ENCODE results near the gene IQUB. TPM values are rescaled to one million over a fixed set of nuclear protein-coding genes. Genes with fewer than 3 reads are reported as not detected.

Gene IQUB
- polyA plus RNA-seq, 1 donor (not counting 4 experiments of a cell fraction or from before 2014, with no cell fraction given), result 0.04 TPM

DNA sequence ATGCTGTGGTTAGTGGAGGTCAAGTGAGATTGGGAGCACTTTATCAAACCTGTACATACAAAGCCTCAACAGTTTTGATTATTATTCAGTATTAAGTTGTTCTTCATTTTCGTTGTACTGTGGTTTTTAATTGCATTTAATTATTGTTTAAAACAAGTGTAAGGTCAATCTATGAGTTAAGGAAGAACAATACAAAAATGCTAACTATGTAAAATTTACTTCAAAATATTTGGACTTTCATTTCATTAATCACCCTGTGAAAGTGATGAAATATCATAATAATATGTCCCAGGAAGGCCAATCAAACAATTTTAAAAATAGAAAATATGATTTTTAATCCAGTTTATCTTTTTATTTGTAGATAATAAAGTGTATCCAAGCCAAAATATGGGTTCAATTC is 36.8 kb upstream of the IQUB start:
- H2AFZ ChIP-seq (ENCODE audit: control insufficient read depth, low read length), result no peak overlapping the region
- H3K4me2 ChIP-seq (ENCODE audit: control insufficient read depth, extremely low read depth, insufficient read depth, low read depth, low read length), result no peak overlapping the region
- H3K36me3 ChIP-seq (ENCODE audit: control insufficient read depth in 2 of 2, extremely low read depth in 1 of 2, insufficient read depth in 2 of 2, low read length in 2 of 2), result no peaks in the 10 kb centered on the region
- FAIRE-seq (no peak), DNase-seq (ENCODE audit: low read depth, low spot score) (no peak)
- H3K27me3 ChIP-seq (ENCODE audit: control insufficient read depth, extremely low read depth, insufficient read depth, low read length), result no peaks in the 10 kb centered on the region
- no peaks in the 10 kb centered on the region for H4K20me1 ChIP-seq (ENCODE audit: control insufficient read depth, extremely low read depth, insufficient read depth, low read length)
- TF ChIP-seq, protein P1, sequence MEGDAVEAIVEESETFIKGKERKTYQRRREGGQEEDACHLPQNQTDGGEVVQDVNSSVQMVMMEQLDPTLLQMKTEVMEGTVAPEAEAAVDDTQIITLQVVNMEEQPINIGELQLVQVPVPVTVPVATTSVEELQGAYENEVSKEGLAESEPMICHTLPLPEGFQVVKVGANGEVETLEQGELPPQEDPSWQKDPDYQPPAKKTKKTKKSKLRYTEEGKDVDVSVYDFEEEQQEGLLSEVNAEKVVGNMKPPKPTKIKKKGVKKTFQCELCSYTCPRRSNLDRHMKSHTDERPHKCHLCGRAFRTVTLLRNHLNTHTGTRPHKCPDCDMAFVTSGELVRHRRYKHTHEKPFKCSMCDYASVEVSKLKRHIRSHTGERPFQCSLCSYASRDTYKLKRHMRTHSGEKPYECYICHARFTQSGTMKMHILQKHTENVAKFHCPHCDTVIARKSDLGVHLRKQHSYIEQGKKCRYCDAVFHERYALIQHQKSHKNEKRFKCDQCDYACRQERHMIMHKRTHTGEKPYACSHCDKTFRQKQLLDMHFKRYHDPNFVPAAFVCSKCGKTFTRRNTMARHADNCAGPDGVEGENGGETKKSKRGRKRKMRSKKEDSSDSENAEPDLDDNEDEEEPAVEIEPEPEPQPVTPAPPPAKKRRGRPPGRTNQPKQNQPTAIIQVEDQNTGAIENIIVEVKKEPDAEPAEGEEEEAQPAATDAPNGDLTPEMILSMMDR (optimal IDR thresholded peaks at IDR 0.05 in 1 of 3, IDR thresholded peaks at IDR 0.05 in 1 of 3, conservative IDR thresholded peaks at IDR 0.05 in 1 of 3; ENCODE audit: extremely low read depth in 1 of 3, insufficient read depth in 2 of 3, low read length in 3 of 3), result no peak
- TF ChIP-seq EZH2 (IDR thresholded peaks at IDR 0.05; ENCODE audit: low read length), result no peak
- H3K4me3 ChIP-seq (ENCODE audit: control insufficient read depth in 2 of 3, extremely low read depth in 1 of 3, insufficient read depth in 2 of 3, low read depth in 1 of 3, low read length in 3 of 3), result no peak overlapping the region
- H3K9ac ChIP-seq (ENCODE audit: control insufficient read depth, extremely low read depth, insufficient read depth, low read length), result no peak overlapping the region
- no peaks in the 10 kb centered on the region for H3K9me1 ChIP-seq (ENCODE audit: control insufficient read depth, extremely low read depth, insufficient read depth, low read length)
- H3K27ac ChIP-seq (ENCODE audit: control insufficient read depth, insufficient read depth, low read length), result no peak overlapping the region
- peaks cover 7% of the 10 kb centered on the region for H3K4me1 ChIP-seq (ENCODE audit: control insufficient read depth, extremely low read depth, insufficient read depth, low read length)
- dilution Hi-C loops (cut with MboI; ENCODE audit: extremely low pct_ligation_motif_present, low sequenced_read_pairs), result no loop called here
- H3K79me2 ChIP-seq (ENCODE audit: control insufficient read depth, insufficient read depth, low read length), result no peaks in the 10 kb centered on the region
- no peaks in the 10 kb centered on the region for H3K9me3 ChIP-seq (ENCODE audit: control insufficient read depth, low read depth, low read length)

DNA sequence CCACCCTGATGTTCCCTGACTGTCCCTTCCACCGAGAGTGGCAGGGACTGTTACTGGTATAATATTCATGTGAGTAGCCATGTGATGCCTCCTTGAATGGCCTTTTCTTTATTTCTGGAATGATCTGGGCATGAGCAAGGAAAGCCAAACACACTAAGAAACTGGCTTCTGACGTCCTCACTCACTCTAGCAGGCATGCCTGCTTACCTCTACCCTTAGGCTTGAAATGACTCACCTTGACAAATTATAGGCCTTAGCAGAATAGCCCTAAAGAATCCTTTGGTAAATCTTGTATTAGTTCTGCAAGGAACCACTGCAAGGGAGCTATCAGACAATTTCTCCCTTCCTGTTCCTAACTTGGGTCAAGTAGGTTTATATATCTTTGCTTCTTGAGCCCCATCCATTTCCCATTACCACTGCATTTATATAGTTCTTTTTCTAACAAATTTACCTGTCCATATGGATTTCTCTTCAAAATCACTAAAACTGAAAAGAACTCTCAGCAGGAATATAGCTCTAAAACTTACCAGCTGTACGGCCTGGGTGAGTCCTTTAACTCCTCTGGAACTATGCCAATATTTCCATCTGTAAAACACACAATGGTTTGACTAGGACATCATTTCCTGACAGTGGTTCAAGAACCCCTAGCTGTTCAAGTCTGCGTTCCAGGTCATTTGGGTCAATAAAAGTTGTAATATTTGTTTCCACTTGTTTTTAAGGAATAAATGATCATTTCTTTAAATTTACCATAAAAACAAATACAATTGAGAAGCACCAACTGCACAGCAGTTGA is 36.2 kb upstream of the IQUB start:
- Histone ChIP-seq H3K4me1 (ENCODE audit: control insufficient read depth, extremely low read depth, insufficient read depth, low read length) (peaks cover 7% of the 10 kb centered on the region), H3K9ac (ENCODE audit: control insufficient read depth, extremely low read depth, insufficient read depth, low read length) (no peak overlapping the region), H3K9me3 (ENCODE audit: control insufficient read depth, low read depth, low read length) (no peaks in the 10 kb centered on the region), H3K79me2 (ENCODE audit: control insufficient read depth, insufficient read depth, low read length) (no peaks in the 10 kb centered on the region), H3K36me3 (ENCODE audit: control insufficient read depth in 2 of 2, extremely low read depth in 1 of 2, insufficient read depth in 2 of 2, low read length in 2 of 2) (no peaks in the 10 kb centered on the region), H3K4me3 (ENCODE audit: control insufficient read depth in 2 of 3, extremely low read depth in 1 of 3, insufficient read depth in 2 of 3, low read depth in 1 of 3, low read length in 3 of 3) (no peak overlapping the region), H3K27ac (ENCODE audit: control insufficient read depth, insufficient read depth, low read length) (no peak overlapping the region), H3K27me3 (ENCODE audit: control insufficient read depth, extremely low read depth, insufficient read depth, low read length) (no peaks in the 10 kb centered on the region), H2AFZ (ENCODE audit: control insufficient read depth, low read length) (peak overlapping the region; percentile 45), H3K4me2 (ENCODE audit: control insufficient read depth, extremely low read depth, insufficient read depth, low read depth, low read length) (no peak overlapping the region), H3K9me1 (ENCODE audit: control insufficient read depth, extremely low read depth, insufficient read depth, low read length) (no peaks in the 10 kb centered on the region), H4K20me1 (ENCODE audit: control insufficient read depth, extremely low read depth, insufficient read depth, low read length) (no peaks in the 10 kb centered on the region)
- TF ChIP-seq, protein P1 (optimal IDR thresholded peaks at IDR 0.05 in 1 of 3, IDR thresholded peaks at IDR 0.05 in 1 of 3, conservative IDR thresholded peaks at IDR 0.05 in 1 of 3; ENCODE audit: extremely low read depth in 1 of 3, insufficient read depth in 2 of 3, low read length in 3 of 3), result no peak
- TF ChIP-seq EZH2 (IDR thresholded peaks at IDR 0.05; ENCODE audit: low read length), result no peak
- dilution Hi-C loops (cut with MboI; ENCODE audit: extremely low pct_ligation_motif_present, low sequenced_read_pairs), result no loop called here
- FAIRE-seq (peak; percentile 98), DNase-seq (ENCODE audit: low read depth, low spot score) (peak; percentile 32)
